Activated B cell treated with CpG ODN at 0.5 μM for 24 hours (primary cell): ENCODE results near the gene DISC1. TPM values are rescaled to one million over a fixed set of nuclear protein-coding genes. Genes with fewer than 3 reads are reported as not detected.

Experiments
- ATAC-seq: fragments of 200-7000 bp; cut with Tn5 transposase; one replicate; pipeline ENCODE4 v1.10.0; 2021; ENCODE audit warnings: low read depth, mild to moderate bottlenecking, moderate library complexity
- CTCF ChIA-PET: fragments of 350-600 bp; sonication (Branson Sonifier 250); formaldehyde crosslinking; loops from one replicate; lab custom pipeline; 2021; ENCODE audit warnings: antibody characterized with exemption; lab: Charles Lee
- POLR2A ChIA-PET: fragments of 350-600 bp; sonication (Branson Sonifier 250); formaldehyde crosslinking; loops from one replicate; lab custom pipeline; 2021; ENCODE audit warnings: antibody characterized with exemption; lab: Charles Lee
- DNase-seq: peaks from one replicate; pipeline ENCODE4 v3.0.0; 2022
- H3K27ac Mint-ChIP-seq: one replicate; pipeline ENCODE4 v1.8.0; 2020; ENCODE audit warnings: mixed read lengths
- H3K27me3 Mint-ChIP-seq: one replicate; pipeline ENCODE4 v1.8.0; 2021; ENCODE audit warnings: mixed read lengths
- H3K36me3 Mint-ChIP-seq: one replicate; pipeline ENCODE4 v1.8.0; 2021; ENCODE audit warnings: low read depth, mixed read lengths
- H3K4me1 Mint-ChIP-seq: one replicate; pipeline ENCODE4 v1.8.0; 2021; ENCODE audit warnings: mixed read lengths
- H3K4me3 Mint-ChIP-seq: one replicate; pipeline ENCODE4 v1.8.0; 2020; ENCODE audit warnings: mild to moderate bottlenecking, mixed read lengths
- H3K9me3 Mint-ChIP-seq: one replicate; pipeline ENCODE4 v1.8.0; 2020; ENCODE audit warnings: mixed read lengths
- CTCF ChIP-seq: fragments of 200-600 bp; IDR thresholded peaks from one replicate; pipeline ENCODE4 v1.8.0; 2022; ENCODE audit warnings: antibody characterized with exemption, mild to moderate bottlenecking
- intact Hi-C: fragments of 100-400 bp; cut with micrococcal nuclease; formaldehyde crosslinking; loops from one replicate; pipeline ENCODE4 v1.15.1; 2024
- total RNA-seq: library from RNA; stranded (reverse); gene quantifications from 2 replicates; pipeline ENCODE4 v1.2.3, GENCODE V29; 2022

The DISC1 gene
- total RNA-seq, 1 donor from 2014 or later: 2.4 TPM

DNA sequence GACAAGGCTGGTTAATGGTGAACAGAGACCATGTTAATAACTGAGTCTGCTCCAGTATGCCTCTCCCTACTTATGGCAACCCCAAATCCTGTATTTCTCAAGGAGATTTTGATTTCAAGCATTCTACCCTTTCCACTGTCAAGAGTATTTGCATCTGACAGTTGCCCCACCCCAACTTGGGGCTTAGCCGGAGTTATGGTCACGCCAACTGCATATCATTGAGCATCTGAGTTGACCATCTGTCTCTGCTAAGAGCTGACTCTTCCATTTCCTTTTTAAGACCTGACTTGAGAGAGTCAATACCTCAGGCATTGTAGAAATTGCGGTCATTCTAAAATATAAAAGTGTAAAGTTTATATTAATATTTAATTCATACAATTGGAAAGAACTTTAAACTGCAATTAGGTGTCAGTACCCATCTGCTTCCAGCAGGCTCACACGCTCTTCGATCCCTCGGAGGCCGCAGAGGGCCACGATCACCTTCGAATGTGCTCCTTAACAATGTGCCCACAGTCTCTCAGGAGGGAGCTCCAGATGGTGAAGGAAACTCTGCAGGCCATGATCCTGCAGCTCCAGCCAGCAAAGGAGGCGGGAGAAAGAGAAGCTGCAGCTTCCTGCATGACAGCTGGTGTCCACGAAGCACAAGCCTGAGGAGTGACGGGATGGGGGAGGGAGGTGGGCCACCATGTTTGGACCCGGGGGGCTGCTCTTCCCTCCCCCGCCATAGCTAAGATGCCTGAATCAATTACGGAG, 409.8 kb downstream of the DISC1 start:
- intact Hi-C loops: no loop called here
- H3K9me3 Mint-ChIP-seq: no peaks in the 10 kb centered on the region
- H3K4me1 Mint-ChIP-seq: no peaks in the 10 kb centered on the region
- ATAC-seq (no peak), DNase-seq (no peak)
- POLR2A ChIA-PET: no interaction called here
- no peaks in the 10 kb centered on the region for H3K27me3 Mint-ChIP-seq
- peaks cover 3% of the 10 kb centered on the region for H3K36me3 Mint-ChIP-seq
- no peak for TF ChIP-seq CTCF
- CTCF ChIA-PET: no interaction called here
- H3K4me3 Mint-ChIP-seq: no peak overlapping the region
- H3K27ac Mint-ChIP-seq: no peak overlapping the region

- intact Hi-C loops: no loop called here
- Mint-ChIP-seq H3K36me3 (peaks cover 3% of the 10 kb centered on the region), H3K27ac (no peak overlapping the region), H3K4me1 (no peaks in the 10 kb centered on the region), H3K27me3 (no peaks in the 10 kb centered on the region), H3K4me3 (no peak overlapping the region), H3K9me3 (no peaks in the 10 kb centered on the region)
- ChIA-PET POLR2A (no interaction called here), CTCF (no interaction called here)
- DNase-seq (no peak), ATAC-seq (no peak)
- TF ChIP-seq CTCF: no peak
Measured at GRCh38 chr1:232037774-232038388, 411.3 kb downstream of the DISC1 start.

DNA sequence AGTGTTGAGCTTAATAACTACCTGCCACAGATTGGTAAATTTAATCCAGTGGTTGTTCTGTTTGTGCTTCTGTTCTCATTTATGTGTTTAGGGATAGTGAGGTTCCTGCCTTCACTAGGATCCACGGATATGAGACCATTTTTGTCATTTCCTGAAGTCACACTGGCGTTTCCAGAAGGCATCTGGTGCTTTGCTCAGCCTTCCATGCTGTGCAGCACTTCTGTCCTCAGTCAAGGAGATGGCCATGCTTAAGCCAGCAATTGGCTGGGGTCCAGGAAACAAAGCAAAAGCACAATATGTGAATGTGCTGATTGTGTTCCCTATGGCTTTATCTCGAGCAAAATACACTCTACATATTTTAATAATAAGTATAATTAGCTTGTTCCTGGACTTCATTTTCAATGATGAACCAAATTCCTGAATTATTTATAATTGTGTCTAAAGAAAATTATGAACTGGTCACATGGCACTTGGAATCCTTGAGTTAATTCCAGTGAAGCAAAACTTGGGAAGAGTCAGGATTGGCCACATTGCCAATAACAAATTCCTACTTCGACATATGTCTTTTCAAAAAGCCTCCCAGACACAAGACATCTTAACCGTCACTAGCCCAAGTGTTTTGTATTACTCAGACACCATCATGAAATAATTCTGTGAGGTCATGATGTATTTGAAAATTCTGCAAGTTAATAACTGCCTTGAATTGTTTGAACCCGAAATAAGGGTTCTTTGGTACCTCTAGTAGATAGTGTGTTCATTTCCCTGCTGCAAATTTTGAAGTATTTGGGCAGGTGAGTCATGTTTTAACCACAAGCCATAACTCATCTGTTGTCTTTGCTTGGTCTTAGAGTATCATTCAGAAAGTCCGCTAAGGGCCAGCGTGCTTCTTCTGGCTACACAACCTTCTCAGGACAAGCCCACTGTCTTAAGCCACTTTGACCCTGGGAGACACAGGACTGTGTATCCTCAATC, 412.4 kb downstream of the DISC1 start:
- CTCF ChIA-PET: no interaction called here
- H3K9me3 Mint-ChIP-seq: no peaks in the 10 kb centered on the region
- H3K27me3 Mint-ChIP-seq: no peaks in the 10 kb centered on the region
- intact Hi-C loops: no loop called here
- H3K4me3 Mint-ChIP-seq: no peak overlapping the region
- H3K36me3 Mint-ChIP-seq: no peaks in the 10 kb centered on the region
- POLR2A ChIA-PET: no interaction called here
- no peak for TF ChIP-seq CTCF
- H3K27ac Mint-ChIP-seq: no peak overlapping the region
- no peaks in the 10 kb centered on the region for H3K4me1 Mint-ChIP-seq
- DNase-seq (no peak), ATAC-seq (no peak)

- POLR2A ChIA-PET: no interaction called here
- no peak for TF ChIP-seq CTCF
- Mint-ChIP-seq H3K9me3 (no peaks in the 10 kb centered on the region), H3K36me3 (no peaks in the 10 kb centered on the region), H3K4me1 (no peaks in the 10 kb centered on the region), H3K4me3 (no peak overlapping the region), H3K27me3 (no peaks in the 10 kb centered on the region), H3K27ac (no peak overlapping the region)
- no peak for DNase-seq
- no peak for ATAC-seq
- CTCF ChIA-PET: no interaction called here
- intact Hi-C loops: no loop called here
Measured at GRCh38 chr1:232040260-232040659, 413.7 kb downstream of the DISC1 start.

DNA sequence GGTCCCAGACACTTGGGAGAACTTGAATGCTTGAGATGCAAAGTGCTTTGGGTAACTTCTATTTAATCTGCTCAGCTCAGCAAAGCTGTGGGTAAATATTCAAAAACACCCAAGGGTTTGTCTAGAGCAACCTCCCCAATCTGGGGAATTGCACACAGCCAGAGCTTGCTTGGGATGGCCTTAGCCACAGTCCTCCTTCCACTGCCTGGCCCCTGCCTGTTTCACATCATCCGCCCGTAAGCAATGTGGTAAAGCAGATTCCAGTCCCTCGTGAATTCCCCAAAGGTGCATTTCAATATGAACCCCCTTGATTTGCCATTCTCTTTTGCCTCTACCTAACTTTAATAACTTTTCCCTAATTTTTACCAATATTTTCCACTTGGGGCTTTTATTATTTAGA, 418.1 kb downstream of the DISC1 start:
- no peaks in the 10 kb centered on the region for H3K27me3 Mint-ChIP-seq
- no peak for DNase-seq
- ChIA-PET CTCF (no interaction called here), POLR2A (no interaction called here)
- intact Hi-C loops: no loop called here
- H3K4me1 Mint-ChIP-seq: no peaks in the 10 kb centered on the region
- ATAC-seq: no peak
- TF ChIP-seq CTCF: no peak
- no peaks in the 10 kb centered on the region for H3K9me3 Mint-ChIP-seq
- no peaks in the 10 kb centered on the region for H3K36me3 Mint-ChIP-seq
- no peak overlapping the region for H3K27ac Mint-ChIP-seq
- H3K4me3 Mint-ChIP-seq: no peak overlapping the region
